GM23248 (cell line): ENCODE data around the gene POLA1.

Experiments
- EZH2 ChIP-seq: fragments of 200-600 bp; sonication (generic); IDR thresholded peaks from 2 replicates; pipeline ENCODE4 v1.6.1; 2018; ENCODE audit warnings: antibody characterized with exemption, mild to moderate bottlenecking; ENCODE audit not compliant: insufficient read depth, poor library complexity, severe bottlenecking
- EZH2phosphoT487 ChIP-seq: fragments of 200-600 bp; sonication (generic); IDR thresholded peaks from 2 replicates; pipeline ENCODE4 v1.6.1; 2018; ENCODE audit warnings: antibody characterized with exemption, moderate library complexity, mild to moderate bottlenecking, low read depth; ENCODE audit not compliant: insufficient read depth

GRCh38 chrX:24684048-24684447 lies 9.7 kb upstream of the POLA1 start:
- TF ChIP-seq EZH2phosphoT487 (no peak), EZH2 (no peak)
